Superior temporal gyrus (tissue), 1 donor: Measurements from ENCODE around the gene SAP30BP.
A peak's percentile ranks its signal among the peaks of the same experiment; 100 is the strongest.
"Not testable (repeated sequence)": the region's sequence is repeated elsewhere in the genome, so short reads cannot be mapped to it uniquely, and the experiment has no call there.

Source experiments
- DNase-seq: peaks from one replicate; pipeline ENCODE4 v3.0.0-alpha.2; 2016; ENCODE audit errors: extremely low spot score

SAP30BP gene

DNA sequence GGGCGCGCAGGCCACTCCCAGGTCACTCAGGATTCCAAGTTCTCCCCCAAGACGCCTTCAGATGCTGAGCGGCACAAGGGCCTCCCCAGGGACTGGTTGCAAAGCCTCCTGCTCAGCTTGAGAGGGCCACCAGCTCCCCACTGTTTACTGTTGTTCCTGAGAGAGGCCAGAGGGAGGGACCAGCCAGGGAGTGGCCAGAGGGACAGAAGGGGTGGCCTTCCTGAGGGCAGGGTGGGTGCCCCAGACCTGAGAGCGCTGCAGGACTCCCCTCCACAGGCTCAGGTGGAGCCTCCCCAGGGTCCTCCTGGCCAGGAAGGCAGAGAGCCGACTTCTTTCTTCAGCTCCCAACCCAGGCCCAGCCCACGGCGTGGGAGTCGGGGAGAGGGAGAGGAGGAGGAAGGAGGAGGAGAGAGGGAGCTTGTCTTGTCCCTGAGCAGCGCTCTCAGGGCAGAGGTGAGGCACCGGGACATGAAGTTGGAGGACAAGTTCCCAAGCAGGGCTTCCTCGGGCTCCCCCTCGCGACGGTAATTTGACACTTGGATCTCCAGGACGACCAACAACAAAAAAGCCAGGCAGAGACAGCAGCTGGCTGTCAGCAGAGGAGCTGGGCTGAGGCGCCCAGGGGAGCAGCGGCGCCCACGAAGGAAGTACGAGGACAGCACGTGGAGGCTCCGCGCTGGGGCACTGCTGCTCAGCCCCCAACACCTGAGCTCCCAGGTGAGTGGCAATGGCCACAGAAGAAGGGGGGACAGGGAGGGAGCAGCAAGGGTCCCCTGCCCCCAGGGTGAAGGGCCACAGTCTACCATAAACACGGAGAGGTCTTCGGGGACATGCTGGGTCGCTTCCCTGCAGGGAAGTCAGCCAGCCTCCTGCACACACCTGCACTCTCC, 33.4 kb upstream of the SAP30BP start:
- DNase-seq, result peak; percentile 89

DNA sequence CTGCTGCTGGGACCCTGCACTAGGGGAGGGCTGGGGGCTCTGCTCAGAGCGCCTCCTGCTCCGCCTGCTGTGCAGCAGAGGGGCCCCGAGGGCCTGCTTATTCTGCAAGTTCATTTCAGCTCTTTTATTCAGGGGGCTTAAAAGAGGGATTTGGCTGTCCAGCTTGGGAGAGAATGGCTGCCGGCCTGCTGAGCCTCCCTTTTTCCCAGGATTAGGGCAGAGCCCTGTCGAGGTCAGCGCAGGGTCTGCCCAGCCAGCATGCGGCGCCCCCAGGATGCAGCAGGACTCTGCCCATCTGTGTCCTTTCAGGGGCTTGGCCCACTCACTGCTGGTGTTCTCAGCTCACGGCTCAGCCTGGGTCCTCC, 32.8 kb upstream of the SAP30BP start:
- DNase-seq, result no peak

DNA sequence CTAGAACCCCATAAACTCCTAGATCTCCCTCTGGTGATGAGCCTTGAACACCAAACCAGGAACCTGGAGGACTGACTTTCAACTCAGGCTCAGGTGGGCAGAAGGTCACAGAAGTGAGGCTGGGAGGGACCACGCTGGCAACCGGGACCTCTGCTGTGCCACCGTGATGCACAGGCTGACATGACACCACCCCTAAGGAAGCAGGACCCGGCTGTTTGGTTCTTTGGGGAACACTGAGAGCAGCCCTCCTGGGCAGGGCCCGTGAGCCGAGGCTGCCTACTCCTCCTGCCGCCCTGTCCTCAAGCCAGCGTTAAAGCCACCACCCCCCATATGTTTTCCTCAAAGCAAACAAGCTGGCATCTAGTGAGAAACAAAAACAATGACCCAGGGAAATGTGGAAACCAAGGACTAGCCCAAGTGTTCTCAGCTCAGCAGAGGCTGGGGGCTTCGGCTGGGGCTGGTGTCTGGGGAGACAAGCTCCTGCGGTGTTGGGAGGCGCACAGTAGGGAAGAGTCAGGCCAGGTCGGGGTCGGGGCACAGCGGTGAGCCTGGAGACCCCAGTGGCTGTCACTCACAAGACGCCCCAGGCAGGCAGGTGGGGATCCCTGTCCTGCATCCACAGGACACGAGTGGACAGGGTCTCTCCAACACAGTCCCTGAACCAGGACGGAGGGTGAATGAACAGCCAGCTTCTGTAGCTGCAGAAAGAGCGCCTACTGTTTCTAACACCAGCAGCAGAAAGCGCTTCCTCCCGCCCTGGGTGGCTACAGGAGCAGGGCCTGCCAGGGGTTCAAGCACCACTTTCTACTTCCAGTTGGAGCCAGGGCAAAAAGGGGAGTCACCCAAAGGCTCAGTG, 32.2 kb upstream of the SAP30BP start:
- DNase-seq, result peak; percentile 37

DNA sequence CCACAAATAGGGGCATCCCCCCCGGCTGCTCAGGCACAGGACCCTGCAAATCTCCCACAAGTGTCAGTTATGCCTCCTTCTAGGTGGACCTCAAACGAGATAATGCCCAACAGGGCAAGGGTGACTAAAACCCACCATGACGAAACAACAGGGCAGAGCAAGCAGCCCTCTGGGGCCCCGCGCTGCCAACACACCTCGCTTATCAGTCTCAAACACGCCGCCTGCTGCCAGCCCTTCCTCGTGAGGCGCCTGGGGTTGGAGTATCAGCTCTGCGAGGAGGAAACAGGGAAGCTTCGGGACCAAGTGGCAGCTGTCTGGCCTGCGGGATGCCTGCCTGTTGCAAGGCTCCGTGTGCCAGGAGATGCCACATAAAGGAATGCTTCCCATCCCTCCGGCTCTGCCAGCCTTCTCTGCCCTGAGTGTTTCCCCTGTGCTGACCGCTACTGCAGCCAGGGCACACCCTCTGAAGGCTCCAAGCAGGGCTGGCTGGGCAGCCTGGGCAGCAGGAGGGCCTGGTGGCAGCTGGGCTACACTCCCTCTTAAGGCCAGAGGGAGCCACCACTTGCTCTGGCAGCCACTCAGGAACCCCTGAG, 31.4 kb upstream of the SAP30BP start:
- DNase-seq, result peak; percentile 43

DNA sequence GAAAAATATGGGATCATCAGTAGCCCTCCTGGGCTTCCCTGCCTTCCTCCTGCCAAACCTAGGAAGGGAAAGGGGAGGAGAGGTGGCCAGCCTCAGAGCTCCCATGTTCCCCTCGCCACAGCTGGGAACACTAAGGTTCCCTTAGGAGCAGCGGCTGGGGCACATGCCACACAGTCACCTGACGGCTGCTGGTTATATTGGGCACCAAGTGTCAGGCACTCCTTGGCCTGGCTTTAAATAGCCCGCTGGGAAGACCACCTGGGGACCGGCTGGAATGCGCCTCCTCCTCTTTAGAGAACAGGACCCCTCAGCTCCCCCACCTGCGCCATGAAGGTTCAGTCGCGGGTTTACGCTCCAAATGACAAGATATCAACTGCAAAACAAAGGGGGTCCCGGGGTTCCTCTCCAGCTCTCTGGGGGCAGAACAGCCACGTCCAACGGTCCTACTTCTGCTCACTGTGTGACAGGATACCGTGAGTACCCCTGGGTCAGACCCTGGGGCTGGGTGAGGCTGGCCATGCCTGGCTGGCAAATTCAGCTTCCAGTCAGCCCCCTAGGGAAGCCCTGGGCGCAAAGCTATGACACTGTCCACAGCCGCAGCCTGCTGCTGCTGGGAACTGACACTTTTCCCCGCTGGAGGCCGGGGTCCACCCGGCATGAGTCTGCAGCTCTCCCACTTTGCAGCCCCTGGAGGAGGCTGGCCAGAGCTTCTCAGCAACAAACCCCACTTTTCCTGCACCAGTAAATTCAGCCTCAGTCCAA, 30.6 kb upstream of the SAP30BP start:
- no peak for DNase-seq

DNA sequence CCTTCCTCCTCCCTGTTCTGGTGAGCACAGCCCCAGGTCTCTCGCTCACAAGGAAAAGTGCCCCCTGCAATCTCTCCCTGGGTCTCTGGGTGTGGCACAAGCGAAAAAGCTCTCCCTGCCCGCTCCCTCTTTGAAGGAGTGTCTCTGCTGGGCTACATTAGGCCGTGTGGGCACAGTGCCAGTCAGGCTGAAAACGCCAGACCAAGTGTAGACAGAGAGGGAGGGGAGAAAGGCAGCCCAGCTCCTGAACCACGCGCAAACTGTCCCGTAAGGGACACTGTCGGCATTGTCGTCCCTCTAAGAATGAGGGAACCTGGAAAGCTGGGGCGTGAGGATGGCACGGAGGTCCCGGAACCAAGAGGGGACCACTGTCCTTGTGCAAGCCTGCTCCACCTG, 30.0 kb upstream of the SAP30BP start:
- peak; percentile 56 for DNase-seq

DNA sequence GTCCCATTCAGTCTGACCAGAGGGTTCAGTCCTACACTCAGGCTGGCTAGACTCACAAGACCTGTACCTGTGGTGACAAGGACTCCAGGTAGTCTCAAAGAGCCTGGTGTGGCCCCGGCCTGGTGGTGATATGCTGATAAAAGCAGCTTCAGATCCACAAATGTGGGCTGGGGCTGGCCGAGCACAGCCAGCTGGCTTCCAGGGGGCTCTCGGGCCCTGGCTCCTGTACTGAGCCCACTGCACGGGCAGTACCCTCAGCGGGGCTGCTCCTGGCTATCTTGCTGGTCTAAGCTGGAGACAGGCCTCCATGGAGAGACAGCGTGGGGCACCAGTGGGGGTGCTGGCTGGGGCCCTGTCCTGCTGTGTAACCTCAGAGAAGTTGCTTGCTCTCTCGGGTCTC, 29.6 kb upstream of the SAP30BP start:
- no peak for DNase-seq

DNA sequence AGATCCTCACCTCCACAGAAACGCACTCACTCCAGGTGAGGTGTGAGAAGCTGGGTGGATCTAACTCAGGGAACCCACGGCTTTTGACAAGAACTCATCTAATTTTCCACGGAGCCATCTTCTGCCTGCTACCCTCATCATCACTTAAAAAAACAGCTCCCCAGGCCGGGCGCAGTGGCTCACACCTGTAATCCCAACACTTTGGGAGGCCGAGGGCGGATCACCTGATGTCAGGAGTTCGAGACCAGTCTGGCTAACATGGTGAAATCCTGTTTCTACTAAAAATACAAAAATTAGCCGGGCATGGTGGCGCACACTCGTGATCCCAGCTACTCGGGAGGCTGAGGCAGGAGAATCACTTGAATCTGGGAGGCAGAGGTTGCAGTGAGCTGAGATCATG, 29.1 kb upstream of the SAP30BP start:
- not testable (repeated sequence) for DNase-seq

DNA sequence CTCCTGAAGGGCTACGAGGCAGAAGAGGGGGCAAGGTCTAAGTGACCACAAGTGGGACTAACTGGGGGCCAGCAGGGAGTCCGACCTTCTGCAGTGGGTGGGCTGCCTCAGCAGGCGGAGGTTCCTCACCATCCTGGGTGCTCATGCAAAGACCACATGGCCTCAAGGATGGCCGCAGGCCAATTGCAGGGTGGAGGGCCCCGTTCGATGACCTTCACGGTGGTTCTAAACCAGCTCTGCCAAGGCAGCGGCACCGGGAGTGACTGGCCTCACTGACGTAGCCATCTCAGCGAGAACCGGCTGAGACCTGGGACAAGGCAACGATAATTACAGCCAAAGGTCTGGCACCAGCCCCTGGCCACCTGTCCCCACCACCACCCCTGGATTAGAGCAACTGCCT, 28.2 kb upstream of the SAP30BP start:
- DNase-seq, result no peak

DNA sequence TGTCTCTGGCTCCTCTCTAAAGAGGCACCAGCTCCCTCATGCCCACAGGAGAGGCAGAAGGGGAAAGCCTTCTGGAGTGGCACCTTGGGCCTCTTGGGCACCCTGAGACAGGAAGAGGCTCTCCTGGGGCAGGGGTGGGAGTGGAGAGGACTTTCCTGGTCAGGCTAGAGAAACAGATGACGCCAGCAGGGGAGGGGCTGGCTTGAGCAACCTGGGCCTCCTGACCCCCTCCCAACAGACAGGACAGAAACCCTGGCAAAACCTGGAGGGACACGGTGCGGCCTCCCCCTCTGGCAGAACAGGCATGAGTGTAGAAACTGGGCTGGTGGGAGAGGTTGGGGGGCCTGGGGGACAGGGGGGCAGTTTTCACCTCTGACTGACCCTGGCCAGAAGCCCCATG, 27.8 kb upstream of the SAP30BP start:
- no peak for DNase-seq

DNA sequence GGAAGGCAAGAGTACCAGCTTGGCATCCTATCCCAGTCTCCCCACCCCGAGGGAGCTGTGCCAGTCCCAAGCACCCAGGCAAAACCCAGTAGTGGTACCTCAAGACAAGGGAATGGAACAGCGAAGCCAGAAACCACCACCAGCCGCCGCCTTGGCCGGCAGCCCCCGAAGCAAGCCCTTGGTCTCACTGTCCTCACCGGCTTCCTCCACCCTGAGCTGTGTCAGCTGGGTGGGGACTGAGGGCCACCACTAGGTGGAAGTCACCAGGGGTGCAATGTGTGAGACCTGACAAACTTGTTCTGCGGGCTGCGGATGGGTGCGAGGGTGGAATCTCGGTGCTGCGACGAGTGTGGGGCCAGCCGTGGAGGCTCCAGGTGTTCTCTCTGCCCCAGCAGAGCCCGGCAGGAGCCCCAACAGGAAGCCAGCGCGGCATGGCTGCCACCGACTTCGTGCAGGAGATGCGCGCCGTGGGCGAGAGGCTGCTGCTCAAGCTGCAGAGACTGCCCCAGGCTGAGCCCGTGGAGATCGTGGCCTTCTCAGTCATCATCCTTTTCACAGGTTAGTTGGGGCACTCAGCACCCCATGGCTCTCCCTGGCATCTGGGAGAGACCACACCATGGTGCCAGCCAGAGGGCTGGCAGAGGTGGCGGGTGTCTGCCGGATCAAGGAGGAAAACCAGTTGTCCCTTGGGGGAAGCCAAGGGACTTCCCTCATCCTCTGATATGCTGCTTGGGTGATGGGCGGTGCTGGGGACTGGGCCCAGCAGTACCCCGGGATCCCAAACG, 27.2 kb upstream of the SAP30BP start:
- no peak for DNase-seq

DNA sequence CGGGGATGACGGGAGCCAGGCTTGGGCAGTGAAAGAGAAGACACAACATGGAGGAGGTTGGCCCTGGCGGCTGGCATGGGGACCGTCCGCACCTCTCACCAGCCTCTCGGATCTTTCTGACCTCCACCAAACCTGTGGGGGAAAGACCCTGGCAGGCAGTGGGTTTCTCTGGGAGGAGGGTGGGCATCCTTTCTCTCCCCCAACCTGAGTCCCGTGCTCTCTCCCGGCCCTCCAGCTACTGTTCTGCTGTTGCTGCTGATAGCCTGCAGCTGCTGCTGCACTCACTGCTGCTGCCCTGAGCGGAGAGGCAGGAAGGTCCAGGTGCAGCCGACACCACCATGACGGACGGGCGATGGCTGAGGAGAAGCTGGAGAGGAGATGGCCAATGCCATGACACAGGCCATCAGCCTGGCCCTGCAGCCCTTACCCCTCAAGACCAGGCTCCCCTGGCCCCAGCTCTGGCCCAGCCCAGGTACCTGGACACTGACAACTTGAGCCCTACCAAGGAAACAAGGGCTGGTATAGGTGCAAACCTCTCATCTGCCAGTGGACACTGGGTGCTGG, 26.5 kb upstream of the SAP30BP start:
- no peak for DNase-seq

DNA sequence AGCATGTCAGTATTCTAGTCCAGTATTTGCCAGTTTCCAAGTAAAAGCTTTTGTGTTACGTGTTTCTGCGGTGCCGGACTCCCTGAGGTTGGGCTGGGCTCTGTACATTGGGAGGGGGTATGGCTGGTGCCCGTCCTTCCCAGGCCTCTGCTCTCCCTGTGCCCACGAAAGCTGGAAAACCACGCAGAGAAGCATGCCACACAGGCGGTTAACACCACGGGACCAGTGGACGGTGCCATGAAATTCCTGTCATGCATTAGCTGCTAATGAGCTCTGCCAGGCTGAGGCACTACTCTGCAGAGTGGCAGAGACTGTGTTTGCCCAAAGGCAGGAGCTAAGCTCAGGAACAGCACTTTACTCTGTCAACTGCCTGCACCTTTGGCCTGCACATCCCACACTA, 25.8 kb upstream of the SAP30BP start:
- DNase-seq, result no peak

DNA sequence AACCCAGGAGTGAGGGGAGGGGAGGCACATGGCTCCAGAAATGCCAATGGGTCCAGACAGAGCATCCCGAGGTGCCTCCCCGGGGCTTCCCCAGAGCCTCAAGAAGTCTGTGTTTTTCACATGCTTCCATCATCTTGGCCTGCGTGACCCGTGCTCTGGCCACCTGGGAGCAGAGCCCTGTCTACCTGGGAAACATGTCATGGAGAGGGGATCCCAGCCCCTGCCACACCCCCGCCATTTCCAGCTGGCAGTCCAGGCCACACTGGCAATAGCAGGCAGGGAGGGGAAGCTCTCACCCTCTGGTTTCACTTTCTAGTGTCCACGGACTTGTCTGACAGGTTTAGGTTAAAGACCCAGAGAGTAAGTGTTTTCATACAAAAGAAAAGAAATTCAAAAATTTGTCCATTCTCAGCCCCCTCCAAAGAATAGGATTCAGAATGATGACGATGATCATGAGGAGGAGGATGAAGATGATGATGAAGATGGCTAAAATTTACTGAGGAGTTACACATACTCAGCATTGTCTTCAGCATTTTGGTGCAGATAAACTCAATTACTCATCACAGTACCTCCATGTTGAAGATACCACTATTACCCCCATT, 24.9 kb upstream of the SAP30BP start:
- DNase-seq, result no peak

DNA sequence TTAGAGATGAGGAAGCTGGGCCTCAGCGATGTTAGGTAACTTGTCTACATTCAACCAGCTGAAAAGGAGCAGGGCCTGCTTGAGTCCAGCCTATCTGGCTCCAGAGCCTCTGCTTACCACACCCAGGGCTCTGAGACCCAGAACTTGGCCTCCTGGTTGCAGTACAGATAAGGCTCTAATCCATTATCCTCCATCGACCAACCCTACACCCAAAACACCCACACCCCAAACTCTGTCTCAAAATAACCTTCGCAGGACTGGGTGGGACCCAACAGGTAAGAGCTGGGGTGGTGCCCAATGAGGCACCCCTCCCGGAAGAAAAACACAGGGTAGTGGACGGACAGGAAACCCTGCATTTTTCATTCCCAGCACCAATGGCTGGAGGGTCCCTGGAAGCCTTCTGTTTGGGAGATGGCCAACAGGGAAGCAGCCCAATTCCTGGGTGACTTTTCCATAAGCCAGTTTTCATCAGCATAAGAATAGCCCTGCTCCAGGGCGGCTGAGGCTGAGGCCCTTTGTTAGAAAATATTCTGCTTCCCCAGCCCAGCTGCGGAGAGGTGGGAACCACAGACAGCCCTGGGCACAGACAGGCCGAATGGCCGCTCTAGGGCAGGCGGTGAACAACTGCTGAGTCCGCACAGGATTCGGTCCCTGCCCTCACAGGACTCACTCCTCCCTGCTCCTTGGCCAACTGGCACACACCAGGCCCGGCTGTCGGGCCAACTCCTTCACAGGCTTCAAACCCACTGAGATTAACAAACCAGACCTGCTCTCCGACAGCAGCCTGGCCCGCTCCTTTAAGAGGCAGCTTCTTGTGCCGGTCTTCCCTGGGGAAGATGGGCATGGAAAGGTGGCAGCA, 24.1 kb upstream of the SAP30BP start:
- DNase-seq, result no peak

DNA sequence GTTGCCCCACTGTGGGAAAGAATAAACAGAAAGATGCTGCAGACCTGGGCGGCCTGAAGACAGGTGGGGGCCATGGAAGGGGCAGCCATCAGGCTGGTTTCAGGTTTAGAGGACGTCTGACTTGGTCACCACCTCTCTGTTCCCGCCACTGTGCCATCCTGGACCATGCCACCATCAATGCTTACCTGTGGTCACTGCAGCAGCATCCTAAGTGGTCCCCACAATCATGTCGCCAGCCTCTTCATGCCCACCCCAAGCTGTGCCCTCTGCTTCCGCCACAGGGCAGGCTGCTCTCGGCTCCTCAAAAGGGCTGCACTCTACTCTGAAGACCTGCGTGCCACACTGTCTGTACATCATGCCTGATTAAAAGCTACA, 23.5 kb upstream of the SAP30BP start:
- DNase-seq, result no peak

DNA sequence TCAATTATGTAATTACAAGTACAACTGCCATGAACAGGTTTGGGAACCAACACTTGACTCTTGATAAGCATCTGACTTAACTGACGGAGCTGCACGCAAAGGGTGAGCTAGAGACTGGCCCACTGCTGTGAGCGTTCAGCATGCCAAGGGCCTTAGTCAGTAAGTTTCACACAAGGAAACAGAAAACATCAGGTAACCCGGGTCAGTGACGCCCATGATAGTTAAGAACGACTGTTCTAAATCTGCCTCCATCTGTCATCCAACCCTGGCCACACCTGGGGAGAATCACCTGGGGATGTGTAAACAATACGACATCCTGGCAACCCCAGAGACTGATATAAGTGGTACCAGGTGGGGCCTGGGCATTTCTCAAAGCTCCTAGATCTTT, 21.6 kb upstream of the SAP30BP start:
- no peak for DNase-seq

DNA sequence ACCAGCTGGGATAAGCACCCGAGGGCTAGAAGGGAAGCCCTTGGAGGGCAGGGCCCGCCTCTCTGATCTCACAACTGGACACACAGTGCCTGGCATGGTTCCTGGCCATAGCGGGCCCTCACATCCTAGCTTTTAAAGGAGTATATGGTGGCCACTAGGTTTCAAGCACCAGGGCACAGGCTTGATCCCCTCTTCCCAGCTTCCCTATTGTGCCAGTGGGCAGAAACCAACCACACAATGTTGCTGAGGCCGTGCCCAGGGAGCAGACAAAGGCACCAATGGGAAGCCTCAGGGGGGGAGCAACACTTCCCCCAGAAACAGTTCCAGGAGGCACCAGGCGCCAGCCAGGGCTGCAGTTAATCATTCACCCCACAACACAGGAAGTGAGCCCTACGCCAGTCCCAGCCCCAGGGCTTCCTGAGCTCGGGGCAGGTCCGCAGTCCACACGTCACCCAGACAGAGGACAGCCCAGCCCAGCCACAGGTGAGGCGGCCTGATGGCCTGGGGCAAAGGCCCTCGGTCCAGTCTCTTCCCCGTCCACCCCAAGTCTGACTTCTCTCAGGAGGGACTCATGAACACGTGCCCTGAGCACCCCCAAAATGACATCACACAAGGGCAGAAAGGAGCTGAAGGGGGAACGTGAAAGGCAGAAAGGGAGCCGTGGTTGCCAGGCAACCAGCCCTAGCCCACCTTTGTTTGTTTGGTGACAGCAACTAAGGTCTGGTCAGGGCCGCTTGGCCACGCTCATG, 21.1 kb upstream of the SAP30BP start:
- peak; percentile 92 for DNase-seq

DNA sequence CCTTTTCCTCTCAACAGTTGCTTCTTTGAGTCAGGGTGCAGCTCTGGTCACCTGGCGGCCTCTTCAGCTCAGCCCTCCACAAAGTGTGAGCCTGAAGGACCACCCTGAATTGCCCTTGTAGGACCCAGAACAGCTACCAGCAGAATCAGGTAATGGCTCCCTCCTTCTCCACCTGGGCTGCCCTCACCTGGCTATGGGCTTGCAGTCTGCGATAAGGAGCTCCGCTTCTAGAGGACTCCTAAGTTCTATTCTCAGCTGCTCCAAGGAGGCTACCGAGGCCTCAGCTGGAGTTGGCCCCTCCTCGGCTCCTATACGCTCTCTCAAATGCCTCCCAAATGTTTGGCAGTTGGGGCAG, 20.5 kb upstream of the SAP30BP start:
- DNase-seq, result no peak
